GM23338 (cell line): ENCODE data around the gene KRTAP4-6. TPM values are rescaled to one million over a fixed set of nuclear protein-coding genes. Genes with fewer than 3 reads are reported as not detected.

ENCODE experiments used
- ATAC-seq: fragments of 200-7000 bp; cut with Tn5 transposase; 3 replicates; pipeline ENCODE4 v1.9.1; 2020
- DNase-seq: peaks from one replicate; pipeline ENCODE4 v3.0.0-alpha.2; 2015; ENCODE audit warnings: low spot score
- H2AFZ ChIP-seq: fragments of 200-600 bp; sonication (generic); 2 replicates; pipeline ENCODE4 v1.8.0; 2016; ENCODE audit warnings: antibody characterized with exemption, mild to moderate bottlenecking, moderate library complexity
- H3F3A ChIP-seq: fragments of 200-600 bp; sonication (generic); replicated peaks from 2 replicates; pipeline ENCODE4 v1.8.0; 2017; ENCODE audit warnings: antibody characterized with exemption, mixed run types, low read depth
- H3K27ac ChIP-seq: fragments of 200-600 bp; sonication (generic); 2 replicates; pipeline ENCODE4 v1.6.1; 2016; ENCODE audit warnings: low read depth
- H3K27me3 ChIP-seq: fragments of 200-600 bp; sonication (generic); 2 replicates; pipeline ENCODE4 v1.8.0; 2016; ENCODE audit warnings: mild to moderate bottlenecking, mixed run types, moderate library complexity; ENCODE audit not compliant: insufficient read depth
- H3K36me3 ChIP-seq: fragments of 200-600 bp; sonication (generic); 2 replicates; pipeline ENCODE4 v1.8.0; 2016; ENCODE audit warnings: mild to moderate bottlenecking; ENCODE audit not compliant: insufficient read depth
- H3K4me1 ChIP-seq: fragments of 200-600 bp; sonication (generic); 2 replicates; pipeline ENCODE4 v1.8.0; 2016; ENCODE audit warnings: mild to moderate bottlenecking, moderate library complexity; ENCODE audit not compliant: insufficient read depth
- H3K4me2 ChIP-seq: fragments of 200-600 bp; sonication (generic); 2 replicates; pipeline ENCODE4 v1.7.1; 2017; ENCODE audit warnings: mixed run types
- H3K4me3 ChIP-seq: fragments of 200-600 bp; sonication (generic); 2 replicates; pipeline ENCODE4 v1.6.1; 2016; ENCODE audit warnings: mixed run types
- H3K79me2 ChIP-seq: fragments of 200-600 bp; sonication (generic); replicated peaks from 2 replicates; pipeline ENCODE4 v1.8.0; 2017; ENCODE audit warnings: mild to moderate bottlenecking; ENCODE audit not compliant: insufficient read depth
- H3K9me2 ChIP-seq: fragments of 200-600 bp; sonication (generic); 2 replicates; pipeline ENCODE4 v1.8.0; 2017; ENCODE audit not compliant: insufficient read depth
- H4K20me1 ChIP-seq: fragments of 200-600 bp; sonication (generic); replicated peaks from 2 replicates; pipeline ENCODE4 v1.8.0; 2017; ENCODE audit warnings: mild to moderate bottlenecking; ENCODE audit not compliant: insufficient read depth
- H3K27ac Mint-ChIP-seq: 2 replicates; pipeline ENCODE4 v1.8.0; 2020; ENCODE audit warnings: inconsistent platforms, mild to moderate bottlenecking, moderate library complexity, mixed read lengths
- H3K27me3 Mint-ChIP-seq: 3 replicates; pipeline ENCODE4 v1.8.0; 2022; ENCODE audit warnings: low read depth, mild to moderate bottlenecking, moderate library complexity, mixed read lengths, inconsistent platforms; ENCODE audit not compliant: insufficient read depth, poor library complexity
- H3K36me3 Mint-ChIP-seq: 3 replicates; pipeline ENCODE4 v1.8.0; 2021; ENCODE audit warnings: low read depth, mild to moderate bottlenecking, inconsistent platforms, moderate library complexity, mixed read lengths
- H3K4me1 Mint-ChIP-seq: 3 replicates; pipeline ENCODE4 v1.8.0; 2020; ENCODE audit warnings: mild to moderate bottlenecking, inconsistent platforms, mixed read lengths
- H3K4me3 Mint-ChIP-seq: 3 replicates; pipeline ENCODE4 v1.8.0; 2021; ENCODE audit warnings: moderate library complexity, mild to moderate bottlenecking, inconsistent platforms, mixed read lengths
- H3K9me3 Mint-ChIP-seq: 3 replicates; pipeline ENCODE4 v1.8.0; 2020; ENCODE audit warnings: moderate library complexity, mild to moderate bottlenecking, inconsistent platforms, mixed read lengths
- CREB1 ChIP-seq: fragments of 250-450 bp; sonication (Bioruptor Pico); IDR thresholded peaks from 2 replicates; pipeline ENCODE4 v1.5.0; 2020; ENCODE audit warnings: low read depth, mild to moderate bottlenecking, moderate library complexity
- CTCF ChIP-seq, 2 experiments: fragments of 200-600 bp in 1 of 2; sonication (generic) in 1 of 2; conservative IDR thresholded peaks; 2 replicates each; pipeline versions ENCODE4 v1.5.1 to v1.6.1; 2016 to 2017; ENCODE audit warnings: antibody characterized with exemption in 2 of 2, low read depth in 2 of 2, mild to moderate bottlenecking in 2 of 2, moderate library complexity in 1 of 2
- ETS1 ChIP-seq: IDR thresholded peaks from 2 replicates; pipeline ENCODE4 v1.6.1; 2016; ENCODE audit warnings: antibody characterized with exemption
- EZH2 ChIP-seq: fragments of 200-600 bp; sonication (generic); IDR thresholded peaks from one replicate; pipeline ENCODE4 v1.8.0; 2017; ENCODE audit warnings: antibody characterized with exemption, mild to moderate bottlenecking, low read depth; ENCODE audit not compliant: unreplicated experiment
- EZH2phosphoT487 ChIP-seq: fragments of 200-600 bp; sonication (generic); IDR thresholded peaks from one replicate; pipeline ENCODE4 v1.8.1; 2018; ENCODE audit warnings: antibody characterized with exemption; ENCODE audit not compliant: unreplicated experiment
- JUNB ChIP-seq: IDR thresholded peaks from one replicate; pipeline ENCODE4 v1.6.1; 2016; ENCODE audit warnings: antibody characterized with exemption; ENCODE audit not compliant: unreplicated experiment
- NANOG ChIP-seq: IDR thresholded peaks from 2 replicates; pipeline ENCODE4 v1.6.1; 2016; ENCODE audit warnings: antibody characterized with exemption, borderline replicate concordance
- POLR2AphosphoS5 ChIP-seq: IDR thresholded peaks from 2 replicates; pipeline ENCODE4 v1.6.1; 2016; ENCODE audit warnings: antibody characterized with exemption, low read depth
- REST ChIP-seq: IDR thresholded peaks from one replicate; pipeline ENCODE4 v1.6.1; 2018; ENCODE audit warnings: antibody characterized with exemption; ENCODE audit not compliant: unreplicated experiment
- STAT1 ChIP-seq: IDR thresholded peaks from one replicate; pipeline ENCODE4 v1.6.1; 2016; ENCODE audit warnings: antibody characterized with exemption; ENCODE audit not compliant: unreplicated experiment
- ZNF114 ChIP-seq: fragments of 250-450 bp; sonication (Bioruptor Pico); IDR thresholded peaks from 2 replicates; pipeline ENCODE4 v1.5.0; 2020; ENCODE audit warnings: mild to moderate bottlenecking, moderate library complexity
- ZNF331 ChIP-seq: fragments of 250-450 bp; sonication (Bioruptor Pico); IDR thresholded peaks from 2 replicates; pipeline ENCODE4 v1.5.0; 2020; ENCODE audit warnings: low read depth, mild to moderate bottlenecking, moderate library complexity
- ZNF462 ChIP-seq: fragments of 250-450 bp; sonication (Bioruptor Pico); IDR thresholded peaks from 2 replicates; pipeline ENCODE4 v1.5.0; 2020; ENCODE audit warnings: mild to moderate bottlenecking, moderate library complexity
- polyA plus RNA-seq: library from polyadenylated mRNA; unstranded; fragments of >200 nt; fragmentation: Nextera tagmentation; extraction: Ambion mirVana; gene quantifications from 2 replicates; pipeline ENCODE4 v1.2.1, GENCODE V29; 2016
- total RNA-seq: library from RNA; depleted of rRNA; stranded (reverse); fragments of >200 nt; shearing (Covaris generic); gene quantifications from 2 replicates; pipeline ENCODE4 v1.2.3, GENCODE V29; 2014

Gene KRTAP4-6
- total and polyA plus RNA-seq, 2 experiments from 2014 or later, result not detected

- Histone ChIP-seq H4K20me1 (no peaks in the 10 kb centered on the region; the same call in 1 of the 2 replicates), H3K36me3 (no peaks in the 10 kb centered on the region), H3K4me2 (no peak overlapping the region), H3K79me2 (no peaks in the 10 kb centered on the region), H3K27me3 (no peaks in the 10 kb centered on the region), H2AFZ (no peak overlapping the region), H3K4me1 (no peaks in the 10 kb centered on the region), H3K9me2 (no peaks in the 10 kb centered on the region), H3K27ac (no peak overlapping the region), H3K4me3 (no peak overlapping the region), H3F3A (no peaks in the 10 kb centered on the region)
- ATAC-seq (no peak), DNase-seq (no peak)
- H3K27ac Mint-ChIP-seq, result no peak overlapping the region
- TF ChIP-seq ZNF331 (no peak), EZH2phosphoT487 (no peak), CTCF (conservative IDR thresholded peaks at IDR 0.05; ENCODE audit: low read depth in 2 of 2) (no peak), ETS1 (no peak), NANOG (no peak), STAT1 (no peak), REST (no peak), ZNF114 (CRISPR knock-in tag) (no peak), ZNF462 (CRISPR knock-in tag) (no peak), CREB1 (no peak), JUNB (no peak), EZH2 (no peak), POLR2AphosphoS5 (no peak)
- H3K27me3 Mint-ChIP-seq, result peaks cover 5% of the 10 kb centered on the region
- no peak overlapping the region for H3K4me3 Mint-ChIP-seq
- H3K4me1 Mint-ChIP-seq, result no peaks in the 10 kb centered on the region
- no peaks in the 10 kb centered on the region for H3K9me3 Mint-ChIP-seq
- H3K36me3 Mint-ChIP-seq, result no peaks in the 10 kb centered on the region
These were observed 38.7 kb upstream of the KRTAP4-6 start for GRCh38 chr17:41178843-41179616.
